ENCODE data around the gene FZD2.

- TF ChIP-seq CTCF (conservative IDR thresholded peaks at IDR 0.05), result peak; percentile 95
- TF ChIP-seq EZH2 (IDR thresholded peaks at IDR 0.05; ENCODE audit: low read depth), result no peak
Observed at GRCh38 chr17:44533533-44534246, 23.6 kb upstream of the FZD2 start.
